Neuron (in vitro differentiated cells): ENCODE measurements around the gene ZSWIM8.
A peak's percentile ranks its signal among the peaks of the same experiment; 100 is the strongest.

Experiments
- H2AFZ ChIP-seq: one replicate; pipeline ENCODE4 v1.6.1; 2013; ENCODE audit warnings: low read depth, mild to moderate bottlenecking, inconsistent platforms, low read length, moderate library complexity
- H3K27me3 ChIP-seq: one replicate; pipeline ENCODE4 v1.6.1; 2013; ENCODE audit warnings: low read length; ENCODE audit not compliant: insufficient read depth
- H3K36me3 ChIP-seq: one replicate; pipeline ENCODE4 v1.6.1; 2013; ENCODE audit warnings: low read length; ENCODE audit not compliant: insufficient read depth
- H3K4me1 ChIP-seq: one replicate; pipeline ENCODE4 v1.6.1; 2013; ENCODE audit warnings: low read length; ENCODE audit not compliant: insufficient read depth
- H3K4me3 ChIP-seq: 2 replicates; pipeline ENCODE4 v1.5.1; 2013; ENCODE audit warnings: mild to moderate bottlenecking, low read length, moderate library complexity
- H3K9me3 ChIP-seq: one replicate; pipeline ENCODE4 v1.6.1; 2013; ENCODE audit warnings: low read length

ZSWIM8 gene

DNA sequence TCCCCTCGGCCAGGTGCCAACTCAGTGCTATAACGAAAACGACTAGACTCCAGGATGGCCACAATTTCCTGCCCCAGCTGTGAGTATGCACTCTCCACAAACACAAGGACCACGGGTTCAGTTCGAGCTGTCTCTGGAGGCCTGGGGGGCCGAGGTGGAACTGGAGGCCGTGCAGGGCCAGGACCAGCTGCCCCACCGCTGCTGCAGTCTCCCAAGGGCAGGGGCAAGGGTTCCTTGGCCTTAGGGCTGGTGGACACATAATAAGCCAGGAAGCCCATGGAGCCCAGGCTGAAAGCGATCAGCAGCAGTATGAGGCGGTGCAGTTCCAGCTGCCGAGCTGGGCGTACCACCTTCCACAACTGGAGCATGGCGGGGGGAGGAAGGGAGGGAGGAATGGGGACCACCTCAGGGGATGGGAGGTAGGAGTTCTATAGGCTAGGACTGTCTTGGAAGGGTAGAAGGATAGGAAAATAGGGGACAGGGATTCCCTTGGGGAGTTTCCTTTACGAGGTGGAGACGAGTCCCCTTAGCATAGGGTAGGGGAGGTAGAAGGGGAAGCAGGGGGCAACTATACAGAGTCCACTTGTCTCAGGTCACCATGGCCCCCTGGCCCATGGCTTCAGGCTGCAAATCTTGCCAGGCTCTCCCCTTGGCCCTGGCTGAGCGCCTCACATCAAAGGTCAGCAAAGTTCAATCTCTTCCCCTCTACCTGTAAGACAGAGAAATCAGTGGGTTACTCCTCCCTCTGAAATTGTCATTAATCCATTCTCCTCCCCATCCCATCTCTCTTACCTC, 22.8 kb downstream of the ZSWIM8 start:
- Histone ChIP-seq H3K4me3 (no peak overlapping the region), H2AFZ (no peak overlapping the region), H3K36me3 (peaks cover 46% of the 10 kb centered on the region), H3K27me3 (no peaks in the 10 kb centered on the region), H3K4me1 (peaks cover 4% of the 10 kb centered on the region), H3K9me3 (no peaks in the 10 kb centered on the region)

DNA sequence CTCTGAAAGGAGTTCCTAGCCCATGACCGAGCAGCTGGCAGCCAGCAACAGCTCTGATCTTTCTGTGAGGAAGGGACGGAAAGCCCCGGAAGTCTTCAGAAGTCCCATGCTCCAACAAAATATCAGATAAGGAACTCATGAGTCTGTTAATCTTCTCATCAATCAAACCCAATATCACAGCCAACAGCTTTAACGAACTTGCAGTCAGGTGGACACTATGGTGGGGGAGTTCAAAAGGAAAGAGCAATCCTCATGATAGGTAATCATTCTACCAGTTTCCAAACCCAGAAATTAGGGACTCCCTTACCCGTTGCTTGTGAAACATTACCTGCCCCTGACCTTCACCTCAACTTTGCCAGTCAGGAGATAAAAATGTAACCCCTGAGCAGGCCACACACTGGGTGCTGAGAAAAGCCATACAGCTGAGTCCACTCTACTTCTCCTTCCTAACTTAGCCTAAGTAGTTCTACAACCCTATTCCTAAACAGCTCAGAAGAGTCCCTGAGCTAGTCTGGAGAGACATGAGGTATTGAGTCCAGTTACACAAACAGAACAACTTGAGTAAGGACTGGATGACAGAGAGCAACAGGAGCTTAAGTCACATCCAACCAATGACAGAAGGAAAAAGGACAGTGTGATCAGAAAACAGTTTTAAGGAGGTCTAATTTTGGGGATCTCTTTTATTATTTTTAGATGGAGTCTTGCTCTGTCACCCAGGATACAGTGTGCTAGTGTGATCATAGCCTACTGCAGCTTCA, 23.8 kb downstream of the ZSWIM8 start:
- Histone ChIP-seq H3K9me3 (no peaks in the 10 kb centered on the region), H3K4me1 (peaks cover 4% of the 10 kb centered on the region), H3K27me3 (no peaks in the 10 kb centered on the region), H3K4me3 (no peak overlapping the region), H3K36me3 (peaks cover 37% of the 10 kb centered on the region), H2AFZ (no peak overlapping the region)

DNA sequence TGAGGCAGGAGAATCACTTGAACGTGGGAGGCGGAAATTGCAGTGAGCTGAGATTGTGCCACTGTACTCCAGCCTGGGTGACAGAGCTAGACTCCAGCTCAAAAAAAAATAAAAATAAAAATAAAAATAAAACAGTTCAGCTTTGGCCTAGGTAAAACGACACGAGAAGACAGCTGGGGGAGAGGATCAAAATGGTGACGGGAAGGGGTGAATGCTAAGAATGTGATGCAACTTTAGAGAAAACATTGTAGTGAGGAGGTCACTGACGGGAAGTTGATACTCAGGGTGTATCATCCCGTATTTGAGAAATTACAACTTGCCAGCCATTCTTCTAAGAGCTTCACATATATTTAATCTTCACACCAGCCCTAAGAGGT, 24.9 kb downstream of the ZSWIM8 start:
- Histone ChIP-seq H3K4me3 (peak overlapping the region; percentile 54), H3K4me1 (peaks cover 4% of the 10 kb centered on the region), H3K27me3 (no peaks in the 10 kb centered on the region), H2AFZ (no peak overlapping the region), H3K36me3 (peaks cover 36% of the 10 kb centered on the region), H3K9me3 (no peaks in the 10 kb centered on the region)

DNA sequence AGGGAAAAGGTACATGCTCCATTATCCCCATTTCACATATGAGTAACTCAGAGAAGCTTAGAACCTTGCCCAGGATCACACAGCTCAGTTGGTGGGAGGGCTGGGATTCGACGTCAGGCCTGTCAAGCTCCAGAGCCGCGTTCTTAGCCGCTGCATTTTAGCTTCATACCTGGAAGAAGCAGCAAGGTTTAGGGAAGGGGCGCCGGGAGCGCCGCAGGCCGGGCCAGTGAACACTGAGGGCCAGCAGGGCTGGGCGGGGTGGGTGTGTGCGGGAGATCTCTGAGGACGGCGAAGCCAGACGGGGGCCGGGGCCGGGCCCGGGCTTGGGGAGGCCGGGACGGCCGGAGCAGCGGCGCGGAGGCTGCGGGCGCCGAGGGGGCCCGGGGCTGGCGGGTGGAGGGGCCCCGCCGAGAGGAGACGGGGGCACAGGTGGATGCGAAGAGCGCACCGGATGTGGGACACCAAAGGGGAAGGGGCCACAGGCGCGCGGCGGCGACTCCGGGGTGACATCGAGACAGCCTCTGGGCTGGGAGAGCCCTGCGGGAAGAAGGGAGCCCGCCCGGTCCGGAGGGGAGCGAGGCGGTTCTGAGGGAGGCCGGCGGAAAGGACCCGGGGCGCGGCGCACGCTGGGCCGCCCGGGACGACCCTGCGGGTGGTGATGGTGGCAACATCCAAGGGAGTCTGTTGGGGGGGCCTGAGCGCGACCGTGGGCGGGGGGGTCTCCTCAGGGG, 25.5 kb downstream of the ZSWIM8 start:
- peaks cover 30% of the 10 kb centered on the region for H3K36me3 ChIP-seq
- peak overlapping the region; percentile 84 for H2AFZ ChIP-seq
- H3K4me1 ChIP-seq = peaks cover 4% of the 10 kb centered on the region
- H3K9me3 ChIP-seq = no peaks in the 10 kb centered on the region
- H3K27me3 ChIP-seq = no peaks in the 10 kb centered on the region
- H3K4me3 ChIP-seq = peak overlapping the region; percentile 54

DNA sequence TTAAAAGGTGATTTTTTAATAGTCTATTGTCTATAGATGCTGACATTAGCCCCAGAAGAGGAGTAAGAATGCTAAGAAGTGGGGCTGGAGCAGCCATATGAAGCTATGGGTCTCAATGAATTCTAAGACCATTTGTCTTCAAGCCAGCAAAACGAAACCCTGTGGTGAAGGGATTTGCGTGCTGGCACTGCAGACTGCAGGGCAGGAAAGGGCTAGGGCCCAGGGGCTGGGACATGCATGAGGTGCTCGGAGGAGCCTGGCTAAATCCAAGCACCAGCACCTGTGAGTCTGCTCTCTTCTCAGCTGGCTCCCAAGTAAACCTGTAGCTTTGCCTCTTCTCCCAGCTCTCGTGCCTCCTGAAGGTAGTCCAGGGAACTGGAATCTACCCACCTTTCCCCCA, 27.3 kb downstream of the ZSWIM8 start:
- H3K9me3 ChIP-seq = no peaks in the 10 kb centered on the region
- no peak overlapping the region for H2AFZ ChIP-seq
- H3K4me3 ChIP-seq = no peak overlapping the region
- H3K36me3 ChIP-seq = peaks cover 21% of the 10 kb centered on the region
- H3K27me3 ChIP-seq = no peaks in the 10 kb centered on the region
- peaks cover 4% of the 10 kb centered on the region for H3K4me1 ChIP-seq

DNA sequence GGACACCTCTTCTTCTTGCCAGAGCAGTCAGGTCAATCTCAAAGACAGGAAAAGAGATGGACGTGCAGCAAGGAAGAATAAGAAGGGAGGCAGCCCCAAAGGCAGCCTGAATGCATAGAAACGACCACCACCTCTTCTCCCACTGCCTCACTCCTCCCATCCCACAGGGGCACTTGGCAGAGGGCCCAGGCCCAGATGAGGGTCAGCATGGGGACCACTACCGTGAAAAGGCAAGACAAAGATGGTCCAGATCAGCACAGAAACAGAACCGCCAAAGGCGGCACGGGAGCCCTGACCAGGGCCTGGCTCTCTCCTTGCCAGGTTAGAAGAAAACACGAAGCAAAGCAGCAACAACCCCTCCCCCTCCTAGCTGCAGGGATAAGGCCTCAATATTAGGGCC, 27.9 kb downstream of the ZSWIM8 start:
- peaks cover 14% of the 10 kb centered on the region for H3K36me3 ChIP-seq
- no peaks in the 10 kb centered on the region for H3K27me3 ChIP-seq
- H3K9me3 ChIP-seq = no peaks in the 10 kb centered on the region
- no peak overlapping the region for H2AFZ ChIP-seq
- peaks cover 4% of the 10 kb centered on the region for H3K4me1 ChIP-seq
- no peak overlapping the region for H3K4me3 ChIP-seq

DNA sequence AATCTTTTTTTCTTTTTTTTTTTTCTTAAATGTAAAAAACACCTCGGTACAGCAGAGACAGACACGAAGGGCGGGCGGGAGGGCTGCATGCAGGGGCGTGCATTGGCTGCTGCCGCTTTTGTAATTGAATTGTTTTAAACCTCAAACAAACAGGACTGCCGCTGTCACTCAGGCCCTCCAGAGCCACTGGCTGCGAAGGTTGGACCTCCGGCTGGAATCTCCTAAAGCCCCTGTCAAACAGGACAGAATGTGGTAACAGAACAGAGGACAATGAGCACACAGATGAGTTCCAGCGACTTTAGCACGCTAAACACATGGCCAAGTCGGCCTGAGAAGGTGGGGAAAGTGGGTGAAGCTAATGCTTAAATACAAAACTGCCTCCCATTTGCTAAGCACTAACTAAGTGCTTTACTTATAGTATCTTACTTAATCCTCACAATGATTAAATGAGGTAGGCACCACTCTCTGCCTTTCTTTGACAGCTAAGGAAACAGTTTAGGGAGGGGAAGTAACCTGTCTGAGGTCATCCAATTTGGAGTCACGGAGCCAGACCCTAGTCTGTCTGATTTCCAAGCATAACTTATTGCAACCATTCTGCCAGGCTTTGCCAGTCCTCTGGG, 29.0 kb downstream of the ZSWIM8 start:
- H3K36me3 ChIP-seq = peaks cover 7% of the 10 kb centered on the region
- peaks cover 4% of the 10 kb centered on the region for H3K4me1 ChIP-seq
- no peaks in the 10 kb centered on the region for H3K27me3 ChIP-seq
- no peaks in the 10 kb centered on the region for H3K9me3 ChIP-seq
- no peak overlapping the region for H3K4me3 ChIP-seq
- H2AFZ ChIP-seq = no peak overlapping the region

DNA sequence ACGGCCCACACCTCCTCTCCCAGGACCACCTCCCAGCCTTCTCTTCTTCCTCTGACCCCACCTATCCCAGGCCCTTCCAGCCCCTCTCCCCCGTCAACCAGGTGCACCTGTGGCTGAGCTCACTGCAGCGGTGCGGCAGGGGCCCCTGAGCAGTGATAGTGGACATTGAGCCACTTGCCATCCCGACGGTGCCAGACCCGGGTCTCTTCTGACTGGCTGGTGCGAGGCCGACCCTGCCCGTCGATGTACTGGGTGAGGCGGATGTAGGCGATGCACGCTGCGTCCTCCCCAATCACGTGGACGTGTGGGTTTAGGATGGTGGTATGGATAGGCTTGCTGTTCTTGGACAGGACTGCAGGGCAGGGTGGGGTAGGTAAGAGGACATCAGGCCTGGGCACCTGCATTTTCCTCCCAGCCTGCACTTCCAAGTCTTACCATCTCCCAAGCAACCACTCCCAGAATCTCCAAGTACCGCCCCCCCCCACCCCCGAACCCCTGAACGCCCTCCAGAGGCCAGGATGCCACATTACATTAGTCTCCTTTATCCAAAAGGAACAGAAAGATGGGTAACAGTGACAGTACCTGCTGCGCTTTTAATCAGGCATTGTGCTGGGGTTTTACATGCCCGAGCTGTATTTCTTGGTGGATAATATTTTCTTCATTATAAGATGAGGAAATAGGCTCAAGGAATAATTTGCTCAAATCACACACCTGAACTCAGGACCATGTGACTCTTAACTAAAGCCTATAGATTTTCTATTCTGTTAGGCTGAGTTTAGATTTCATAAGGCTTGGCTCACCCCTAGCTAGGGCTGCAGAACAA, 29.7 kb downstream of the ZSWIM8 start:
- Histone ChIP-seq H3K27me3 (no peaks in the 10 kb centered on the region), H3K9me3 (no peaks in the 10 kb centered on the region), H3K4me3 (no peak overlapping the region), H3K36me3 (peaks cover 7% of the 10 kb centered on the region), H2AFZ (no peak overlapping the region), H3K4me1 (peaks cover 4% of the 10 kb centered on the region)

DNA sequence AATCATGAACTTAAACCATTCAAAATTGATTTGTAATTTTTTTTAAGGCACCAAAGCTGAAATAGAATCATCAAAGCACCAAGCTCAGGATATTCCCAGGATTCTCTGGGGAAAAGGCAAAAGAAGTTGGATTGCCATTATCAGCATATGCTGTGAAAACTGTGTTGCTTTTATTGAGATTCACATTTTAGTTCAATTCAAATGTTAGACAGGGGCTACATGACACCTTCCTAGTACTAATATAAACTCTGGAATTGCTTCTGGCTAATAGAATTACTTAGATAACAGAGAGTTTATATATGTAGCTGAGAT, 30.3 kb downstream of the ZSWIM8 start:
- Histone ChIP-seq H2AFZ (no peak overlapping the region), H3K4me3 (no peak overlapping the region), H3K36me3 (peaks cover 7% of the 10 kb centered on the region), H3K9me3 (no peaks in the 10 kb centered on the region), H3K4me1 (peaks cover under 1% of the 10 kb centered on the region), H3K27me3 (no peaks in the 10 kb centered on the region)

DNA sequence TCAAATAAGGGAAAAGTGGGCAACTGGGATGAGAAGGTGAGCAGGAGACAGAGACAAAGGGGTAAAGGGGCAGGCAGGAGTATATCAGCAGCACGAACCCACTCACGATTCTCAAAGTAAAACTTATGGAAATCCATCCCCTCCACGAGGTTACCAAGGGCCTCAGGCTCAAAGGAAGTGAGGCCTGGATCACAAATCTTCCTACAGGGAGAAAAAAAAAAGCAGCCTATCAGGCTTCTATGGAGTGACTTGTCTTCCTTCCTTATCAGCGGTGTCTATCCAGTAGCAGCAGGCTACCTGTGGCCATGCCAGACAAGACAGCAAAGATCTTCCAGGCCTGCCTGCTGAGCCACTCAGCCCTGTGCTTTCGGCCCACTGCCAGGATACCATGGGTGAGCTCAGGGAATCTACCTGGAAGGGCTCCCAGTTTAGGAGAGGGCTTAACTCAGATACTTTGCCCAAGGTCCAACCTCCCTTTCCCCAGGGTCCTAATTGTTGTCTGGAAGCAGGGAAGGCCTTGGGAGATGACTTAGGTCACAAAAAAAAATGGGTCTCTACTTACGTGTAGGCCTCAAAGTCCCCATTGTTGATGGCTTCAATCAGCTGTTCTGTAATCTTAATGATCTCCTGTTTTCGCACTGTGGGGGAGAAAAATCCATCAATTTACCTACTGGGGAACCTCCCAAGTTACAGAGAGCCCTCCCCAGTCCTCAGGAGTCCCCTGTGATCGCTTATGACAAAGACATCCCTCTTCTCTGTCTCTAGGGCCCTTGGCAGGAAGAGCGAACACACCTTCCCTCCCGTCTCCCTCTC, 31.7 kb downstream of the ZSWIM8 start:
- Histone ChIP-seq H3K9me3 (no peaks in the 10 kb centered on the region), H3K4me3 (no peak overlapping the region), H2AFZ (no peak overlapping the region), H3K27me3 (no peaks in the 10 kb centered on the region), H3K4me1 (no peaks in the 10 kb centered on the region), H3K36me3 (peaks cover 7% of the 10 kb centered on the region)

DNA sequence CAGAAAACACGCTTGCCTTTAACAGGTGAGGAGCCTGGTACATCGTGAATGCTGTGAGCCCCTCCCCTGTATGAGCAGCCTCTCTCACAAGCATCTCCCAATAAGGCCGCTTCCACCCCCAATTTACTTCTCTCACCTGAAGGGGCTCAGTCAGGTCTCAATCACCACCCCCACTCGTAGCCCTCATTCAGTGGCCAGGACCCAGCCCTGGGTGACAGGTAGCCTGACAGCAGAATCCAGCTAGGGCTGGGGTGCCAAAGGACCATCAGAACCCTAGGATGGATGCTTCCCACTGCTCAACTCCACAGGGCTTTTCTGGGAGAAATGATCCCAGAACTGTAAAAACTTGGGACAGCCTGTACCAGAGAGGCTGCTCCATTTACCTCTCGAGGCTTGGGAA, 32.4 kb downstream of the ZSWIM8 start:
- H3K27me3 ChIP-seq = no peaks in the 10 kb centered on the region
- no peaks in the 10 kb centered on the region for H3K4me1 ChIP-seq
- no peak overlapping the region for H3K4me3 ChIP-seq
- H3K36me3 ChIP-seq = peaks cover 7% of the 10 kb centered on the region
- no peaks in the 10 kb centered on the region for H3K9me3 ChIP-seq
- H2AFZ ChIP-seq = no peak overlapping the region

DNA sequence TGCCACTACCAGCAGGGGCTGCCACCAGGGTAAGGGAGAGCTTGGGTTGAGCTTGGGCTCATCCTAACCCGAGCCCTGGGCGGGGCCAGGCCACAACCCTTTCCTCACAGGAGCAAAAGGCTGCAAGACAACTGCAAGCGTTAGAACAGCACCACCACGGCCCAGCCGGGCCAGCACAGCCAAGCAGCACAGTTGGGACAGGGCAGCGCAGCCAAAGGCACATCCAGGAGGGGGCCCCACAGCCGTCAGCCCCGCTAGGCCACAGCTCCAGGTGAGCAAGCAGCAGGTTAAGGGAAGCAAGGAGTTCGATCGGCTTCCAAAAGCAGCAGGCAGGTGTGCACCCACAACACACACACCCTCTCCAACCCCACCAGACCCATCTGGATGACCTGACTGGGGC, 33.0 kb downstream of the ZSWIM8 start:
- Histone ChIP-seq H3K27me3 (no peaks in the 10 kb centered on the region), H3K4me1 (no peaks in the 10 kb centered on the region), H3K36me3 (peaks cover 7% of the 10 kb centered on the region), H3K9me3 (no peaks in the 10 kb centered on the region), H3K4me3 (no peak overlapping the region), H2AFZ (no peak overlapping the region)
